Thymus (tissue), 11 donors: Measurements from ENCODE around the gene KRT75. TPM values are rescaled to one million over a fixed set of nuclear protein-coding genes. Genes with fewer than 3 reads are reported as not detected.

ENCODE experiments used
- DNase-seq, 9 donors: peaks; one replicate each; pipeline ENCODE4 v3.0.0-alpha.2; 2013; ENCODE audit warnings: low spot score in 9 of 9, low read depth in 6 of 9, missing footprints in 1 of 9
- H3K27ac ChIP-seq, 2 donors: one replicate each; pipeline ENCODE4 v1.5.1; 2013; ENCODE audit warnings: control low read depth in 1 of 2, low read depth in 1 of 2, low read length in 1 of 2, mild to moderate bottlenecking in 1 of 2, moderate library complexity in 1 of 2
- H3K27me3 ChIP-seq, 2 donors: one replicate each; pipeline ENCODE4 v1.5.1; 2013; ENCODE audit warnings: low read length in 1 of 2; ENCODE audit not compliant: control insufficient read depth in 2 of 2, insufficient read depth in 1 of 2
- H3K36me3 ChIP-seq, 2 donors: one replicate each; pipeline ENCODE4 v1.5.1; 2013; ENCODE audit warnings: low read length in 1 of 2, mild to moderate bottlenecking in 1 of 2, moderate library complexity in 1 of 2; ENCODE audit not compliant: control insufficient read depth in 2 of 2, insufficient read depth in 2 of 2
- H3K4me1 ChIP-seq, 2 donors: one replicate each; pipeline ENCODE4 v1.5.1; 2013; ENCODE audit warnings: low read length in 2 of 2; ENCODE audit not compliant: control insufficient read depth in 2 of 2, insufficient read depth in 2 of 2
- H3K4me3 ChIP-seq, 2 donors: one replicate each; pipeline ENCODE4 v1.5.1; 2013; ENCODE audit warnings: low read length in 2 of 2, control low read depth in 1 of 2, mild to moderate bottlenecking in 1 of 2
- H3K9me3 ChIP-seq, 2 donors: one replicate each; pipeline ENCODE4 v1.5.1; 2013; ENCODE audit warnings: low read length in 1 of 2, mild to moderate bottlenecking in 1 of 2; ENCODE audit not compliant: control insufficient read depth in 2 of 2, insufficient read depth in 1 of 2
- WGBS: extraction: QIAGEN DNeasy Blood & Tissue Kit; methylation state at CpG from one replicate; pipeline ENCODE4 v1.1.7; 2013; 5-methylcytosine and 5-hydroxymethylcytosine counted together
- polyA plus RNA-seq: library from polyadenylated mRNA; stranded (reverse); fragments of 200-250 nt; gene quantifications from one replicate; pipeline ENCODE4 v1.2.3, GENCODE V29; 2013
- total RNA-seq: library from RNA; stranded (reverse); fragments of 120-200 nt; gene quantifications from one replicate; pipeline ENCODE4 v1.2.4, GENCODE V29; 2013
- donor health status: healthy.

Gene KRT75
- total and polyA plus RNA-seq, 2 donors: 0.14 to 6.8 TPM

- Histone ChIP-seq H3K27ac (no peak overlapping the region), H3K4me1 (peaks cover 0 to 17% of the 10 kb centered on the region in 2 donors), H3K27me3 (no peaks in the 10 kb centered on the region), H3K4me3 (no peak overlapping the region), H3K9me3 (no peaks in the 10 kb centered on the region), H3K36me3 (no peaks in the 10 kb centered on the region)
- peak in 1 of 9 donors; percentile 9 for DNase-seq
- 79% methylated on average over 20 of the region's 20 CpGs for WGBS
These were observed 38.3 kb downstream of the KRT75 start for GRCh38 chr12:52395761-52396434.

- no peaks in the 10 kb centered on the region for H3K27me3 ChIP-seq
- DNase-seq: no peak
- H3K4me1 ChIP-seq: peaks cover 0 to 23% of the 10 kb centered on the region in 2 donors
- WGBS: 90% methylated on average over 13 of the region's 13 CpGs
- no peaks in the 10 kb centered on the region for H3K36me3 ChIP-seq
- no peak overlapping the region for H3K27ac ChIP-seq
- H3K4me3 ChIP-seq: no peak overlapping the region
- no peaks in the 10 kb centered on the region for H3K9me3 ChIP-seq
These were observed 39.2 kb downstream of the KRT75 start for GRCh38 chr12:52394836-52395405.

- Histone ChIP-seq H3K4me1 (peaks cover 0 to 30% of the 10 kb centered on the region in 2 donors), H3K36me3 (no peaks in the 10 kb centered on the region), H3K4me3 (no peak overlapping the region), H3K27ac (peak overlapping the region in 1 of 2 donors; percentile 15), H3K27me3 (peaks cover 2 to 7% of the 10 kb centered on the region in 2 donors), H3K9me3 (no peaks in the 10 kb centered on the region)
- peak in 1 of 9 donors; percentile 14 for DNase-seq
- WGBS: 90% methylated on average over 7 of the region's 7 CpGs
These were observed 41.6 kb downstream of the KRT75 start for GRCh38 chr12:52392465-52393007.

DNA sequence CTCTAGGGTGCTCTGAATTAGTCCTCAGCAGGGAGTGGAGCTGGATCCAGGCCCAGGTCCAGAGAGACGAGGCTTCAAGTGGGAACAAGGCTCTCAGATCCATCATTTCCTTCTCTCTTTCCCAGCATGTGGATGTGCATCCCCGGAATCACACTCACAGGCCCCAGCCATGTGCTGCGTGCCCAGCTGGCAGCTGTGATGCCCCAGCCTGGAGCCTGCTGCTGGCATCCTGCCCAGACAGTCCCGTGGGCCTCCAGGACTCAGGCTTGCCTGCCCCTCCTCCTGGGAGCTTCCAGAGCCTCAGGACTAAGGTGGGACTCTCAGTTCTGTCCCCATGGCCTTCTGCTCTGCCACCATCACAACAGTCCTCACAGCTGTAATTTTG is 42.6 kb downstream of the KRT75 start:
- Histone ChIP-seq H3K27me3 (peaks cover 2 to 7% of the 10 kb centered on the region in 2 donors), H3K27ac (peak overlapping the region in 1 of 2 donors; percentile 84), H3K4me3 (no peak overlapping the region), H3K9me3 (no peaks in the 10 kb centered on the region), H3K4me1 (peaks cover 0 to 30% of the 10 kb centered on the region in 2 donors), H3K36me3 (no peaks in the 10 kb centered on the region)
- WGBS: 82% methylated on average over 4 of the region's 4 CpGs
- no peak for DNase-seq

GRCh38 chr12:52390739-52391617 is 43.2 kb downstream of the KRT75 start:
- H3K27ac ChIP-seq: peak overlapping the region; percentile 70 to 84
- peaks cover 0 to 30% of the 10 kb centered on the region in 2 donors for H3K4me1 ChIP-seq
- no peak overlapping the region for H3K4me3 ChIP-seq
- peaks cover 2 to 7% of the 10 kb centered on the region in 2 donors for H3K27me3 ChIP-seq
- no peaks in the 10 kb centered on the region for H3K36me3 ChIP-seq
- WGBS: 81% methylated on average over 11 of the region's 11 CpGs
- no peaks in the 10 kb centered on the region for H3K9me3 ChIP-seq
- peak in 1 of 9 donors; percentile 6 for DNase-seq

GRCh38 chr12:52389313-52390207 is 44.6 kb downstream of the KRT75 start:
- 60% methylated on average over 9 of the region's 9 CpGs for WGBS
- peaks cover 2 to 9% of the 10 kb centered on the region in 2 donors for H3K27me3 ChIP-seq
- H3K36me3 ChIP-seq: no peaks in the 10 kb centered on the region
- H3K4me3 ChIP-seq: no peak overlapping the region
- no peaks in the 10 kb centered on the region for H3K9me3 ChIP-seq
- peak in 3 of 9 donors; percentile 14 to 28 (median 14) for DNase-seq
- peak overlapping the region; percentile 62 to 72 for H3K27ac ChIP-seq
- H3K4me1 ChIP-seq: peaks cover 0 to 30% of the 10 kb centered on the region in 2 donors

DNA sequence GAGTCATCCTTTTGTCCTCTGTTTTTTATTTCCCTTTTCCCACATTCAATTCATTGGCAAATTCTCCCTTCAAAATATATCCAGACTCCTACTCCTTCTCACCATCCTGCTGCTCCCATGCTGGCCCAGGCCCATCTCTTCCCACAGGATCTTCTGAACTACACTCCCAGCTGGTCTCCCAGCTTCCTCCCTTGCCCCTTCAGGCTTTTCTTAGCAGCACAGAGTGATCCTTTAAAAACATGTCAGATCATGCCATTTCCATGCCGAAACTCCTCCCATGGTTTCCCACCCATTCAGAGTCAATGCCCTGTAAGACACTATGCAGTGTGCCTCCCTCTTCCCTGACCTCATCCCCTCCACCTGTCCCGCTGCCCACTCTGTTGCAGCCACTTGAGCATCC is 46.3 kb downstream of the KRT75 start:
- Histone ChIP-seq H3K4me3 (no peak overlapping the region), H3K9me3 (no peaks in the 10 kb centered on the region), H3K27me3 (peaks cover 2 to 9% of the 10 kb centered on the region in 2 donors), H3K36me3 (no peaks in the 10 kb centered on the region), H3K4me1 (peaks cover 0 to 27% of the 10 kb centered on the region in 2 donors), H3K27ac (peak overlapping the region in 1 of 2 donors; percentile 40)
- WGBS: 93% methylated on average over 2 of the region's 2 CpGs
- DNase-seq: no peak

DNA sequence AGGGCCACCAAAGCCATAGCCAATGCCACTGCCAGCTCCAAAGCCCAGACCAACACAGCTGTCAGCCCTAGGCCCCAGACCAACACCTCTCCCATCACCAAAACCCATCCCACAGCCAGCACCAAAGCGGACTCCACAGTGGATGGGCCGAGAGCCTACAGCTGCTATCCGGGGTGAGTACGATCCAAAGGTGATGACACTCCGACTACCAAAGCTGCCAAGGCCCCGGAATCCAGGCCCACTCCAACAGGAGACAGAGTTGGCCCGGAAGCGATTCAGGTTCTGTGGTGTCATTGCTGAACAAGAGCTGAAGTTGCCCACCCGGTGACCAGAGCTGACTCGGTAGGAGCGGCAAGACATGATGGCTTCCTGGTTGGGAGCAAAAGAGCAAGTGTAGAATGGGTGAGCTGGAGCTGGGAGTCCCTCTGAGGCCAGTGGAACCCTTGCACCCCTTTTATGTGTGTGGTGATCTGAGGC is 48.9 kb downstream of the KRT75 start, which contains the start of gene KRT84:
TSS of gene KRT84 (minus strand) at position 427 of the 477 bp plus-strand sequence. CDS start at position 360, 67 bp downstream.
- no peaks in the 10 kb centered on the region for H3K36me3 ChIP-seq
- peaks cover 2 to 14% of the 10 kb centered on the region in 2 donors for H3K27me3 ChIP-seq
- DNase-seq: no peak
- no peak within 1 kb of the TSS for H3K27ac ChIP-seq
- no peak within 1 kb of the TSS for H3K4me3 ChIP-seq
- 99% methylated on average over 11 of the region's 11 CpGs for WGBS
- H3K4me1 ChIP-seq: peaks cover 0 to 7% of the 10 kb centered on the region in 2 donors
- no peaks in the 10 kb centered on the region for H3K9me3 ChIP-seq
